Activated T-cell treated with anti-CD3 and anti-CD28 coated beads, Interleukin-2, amount 50 U/mL, for 24 hours (primary cell): Measurements from ENCODE around the gene HAAO.

Source experiments
- DNase-seq: peaks from one replicate; pipeline ENCODE4 v3.0.0-alpha.2; 2020
- H3K27ac Mint-ChIP-seq: 2 replicates; pipeline ENCODE4 v1.8.0; 2020; ENCODE audit warnings: mild to moderate bottlenecking, mixed read lengths
- H3K27me3 Mint-ChIP-seq: 2 replicates; pipeline ENCODE4 v1.8.0; 2020; ENCODE audit warnings: mixed read lengths
- H3K36me3 Mint-ChIP-seq: 2 replicates; pipeline ENCODE4 v1.8.0; 2020; ENCODE audit warnings: low read depth, mixed read lengths
- H3K4me1 Mint-ChIP-seq: 2 replicates; pipeline ENCODE4 v1.8.0; 2020; ENCODE audit warnings: low read depth, mixed read lengths
- H3K4me3 Mint-ChIP-seq: 2 replicates; pipeline ENCODE4 v1.8.0; 2020; ENCODE audit warnings: mild to moderate bottlenecking, moderate library complexity, mixed read lengths
- H3K9me3 Mint-ChIP-seq: 2 replicates; pipeline ENCODE4 v1.8.0; 2020; ENCODE audit warnings: mixed read lengths

The HAAO gene

DNA sequence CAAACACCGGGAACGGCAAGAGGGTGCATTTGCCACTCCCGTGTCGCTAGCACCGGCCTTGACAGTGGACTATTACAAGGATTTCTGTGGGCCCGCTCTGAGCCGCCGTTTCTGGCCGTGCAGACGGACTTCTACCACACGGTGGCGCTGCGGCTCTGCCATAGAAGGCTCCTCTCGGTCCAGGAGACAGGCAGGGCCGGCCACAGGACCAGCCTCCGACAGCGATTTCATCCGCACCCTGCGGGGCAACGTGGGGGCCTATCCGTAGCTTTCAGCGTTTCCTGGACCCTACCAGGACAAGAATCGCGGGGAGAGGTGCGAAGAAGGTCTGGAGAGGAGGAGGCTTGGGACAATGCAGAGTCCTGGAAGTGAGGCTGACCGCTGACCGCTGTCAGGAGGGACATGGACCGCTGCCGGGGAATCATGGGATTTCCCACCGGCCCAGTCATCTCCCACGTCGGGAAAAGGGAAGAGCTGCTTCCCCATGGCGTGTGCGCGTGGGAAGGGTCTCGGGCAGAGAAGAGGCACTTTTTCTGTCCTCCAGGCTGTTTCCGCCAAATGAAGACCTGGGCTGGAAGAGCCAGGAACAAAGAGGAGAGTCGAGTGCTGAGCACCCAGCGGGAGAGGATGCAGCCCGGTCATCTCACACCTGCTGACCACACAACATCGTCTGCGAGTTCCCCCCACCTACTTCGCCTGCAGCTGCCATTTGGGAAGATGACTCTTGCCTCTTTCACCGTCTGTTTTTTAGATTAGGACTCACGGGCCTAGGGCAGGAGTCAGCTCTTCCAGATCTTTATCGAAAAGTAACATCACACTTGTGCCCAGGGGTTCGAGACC, 35.5 kb upstream of the HAAO start:
- DNase-seq, result peak; percentile 89
- H3K4me1 Mint-ChIP-seq, result peaks cover 18% of the 10 kb centered on the region
- no peaks in the 10 kb centered on the region for H3K36me3 Mint-ChIP-seq
- H3K9me3 Mint-ChIP-seq, result no peaks in the 10 kb centered on the region
- H3K4me3 Mint-ChIP-seq, result peak overlapping the region; percentile 53
- peaks cover 7% of the 10 kb centered on the region for H3K27me3 Mint-ChIP-seq
- no peak overlapping the region for H3K27ac Mint-ChIP-seq

DNA sequence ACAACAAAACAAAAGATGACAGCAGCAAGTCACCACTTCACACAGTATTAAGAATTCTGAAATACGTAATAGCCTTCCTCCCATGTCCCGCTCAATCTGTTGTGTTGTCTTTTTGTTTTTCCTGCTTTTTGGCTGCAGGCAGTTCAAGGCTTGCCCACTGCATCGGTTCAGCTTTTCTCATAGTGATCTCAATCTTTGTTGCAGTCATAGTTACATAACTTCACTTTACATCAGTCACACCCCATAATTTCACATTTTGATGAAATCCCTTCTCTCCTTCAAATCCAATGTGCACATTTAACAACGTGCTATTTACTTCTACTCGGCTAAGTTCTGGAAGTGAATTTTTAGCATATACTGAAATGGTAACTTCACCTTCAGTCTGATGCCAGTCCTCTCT, 33.8 kb upstream of the HAAO start:
- peaks cover 18% of the 10 kb centered on the region for H3K4me1 Mint-ChIP-seq
- peaks cover 7% of the 10 kb centered on the region for H3K27me3 Mint-ChIP-seq
- no peaks in the 10 kb centered on the region for H3K36me3 Mint-ChIP-seq
- no peak overlapping the region for H3K4me3 Mint-ChIP-seq
- DNase-seq, result no peak
- no peak overlapping the region for H3K27ac Mint-ChIP-seq
- H3K9me3 Mint-ChIP-seq, result no peaks in the 10 kb centered on the region

DNA sequence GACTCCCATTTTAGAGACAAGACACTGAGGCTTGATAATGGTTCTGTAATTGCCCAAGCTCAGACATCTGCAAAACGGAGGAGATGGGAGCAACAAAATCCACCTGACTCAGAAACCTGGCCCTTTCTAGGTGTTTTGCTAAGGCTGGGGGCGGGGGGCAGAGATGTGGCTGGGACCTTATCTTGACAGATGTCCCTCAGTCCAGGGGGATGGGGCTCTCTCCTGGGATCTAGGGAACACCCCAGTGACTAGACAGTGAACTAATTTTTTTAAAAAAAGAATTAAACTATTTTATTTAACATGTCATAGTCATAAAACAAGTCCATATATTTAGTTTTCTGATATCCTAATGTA, 32.0 kb upstream of the HAAO start:
- Mint-ChIP-seq H3K27ac (no peak overlapping the region), H3K9me3 (no peaks in the 10 kb centered on the region), H3K4me3 (no peak overlapping the region), H3K4me1 (peaks cover 18% of the 10 kb centered on the region), H3K27me3 (peaks cover 7% of the 10 kb centered on the region), H3K36me3 (no peaks in the 10 kb centered on the region)
- no peak for DNase-seq

DNA sequence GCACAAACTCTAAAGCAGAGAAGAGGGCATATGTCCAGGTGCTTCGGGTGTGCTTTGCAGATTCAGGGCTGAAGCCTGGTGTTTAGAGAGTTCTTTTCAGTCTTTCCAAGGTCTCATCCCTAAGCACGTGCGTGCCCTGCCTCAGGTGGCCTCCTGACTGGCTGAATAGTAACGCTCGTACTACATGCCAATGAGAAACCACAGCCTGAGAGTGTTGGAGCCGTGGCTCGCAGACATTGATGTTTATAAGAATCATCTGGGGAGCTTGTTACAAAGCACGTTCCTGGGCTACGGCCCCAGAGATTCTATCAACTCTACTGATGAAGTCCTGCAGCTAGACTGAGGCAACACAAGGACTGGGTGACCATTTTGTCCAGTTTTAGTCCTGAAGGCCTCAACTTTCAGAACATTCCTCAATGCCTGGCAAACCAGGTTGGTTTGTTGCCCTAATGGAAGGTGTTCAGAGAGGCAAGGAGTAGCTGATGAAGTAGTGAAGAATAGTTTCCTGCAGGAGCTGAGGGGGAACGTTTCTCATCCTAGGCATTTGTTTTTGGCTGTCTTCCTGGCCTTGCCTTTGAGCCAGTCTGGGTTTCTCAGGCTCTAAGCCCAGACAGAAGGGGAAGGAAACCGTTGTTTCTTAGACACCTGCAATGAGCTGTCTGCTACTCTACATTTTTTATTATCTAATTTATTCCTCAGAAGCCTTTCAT, 31.5 kb upstream of the HAAO start:
- H3K27ac Mint-ChIP-seq, result no peak overlapping the region
- peaks cover 17% of the 10 kb centered on the region for H3K4me1 Mint-ChIP-seq
- peaks cover 7% of the 10 kb centered on the region for H3K27me3 Mint-ChIP-seq
- DNase-seq, result no peak
- no peaks in the 10 kb centered on the region for H3K36me3 Mint-ChIP-seq
- H3K9me3 Mint-ChIP-seq, result no peaks in the 10 kb centered on the region
- no peak overlapping the region for H3K4me3 Mint-ChIP-seq

DNA sequence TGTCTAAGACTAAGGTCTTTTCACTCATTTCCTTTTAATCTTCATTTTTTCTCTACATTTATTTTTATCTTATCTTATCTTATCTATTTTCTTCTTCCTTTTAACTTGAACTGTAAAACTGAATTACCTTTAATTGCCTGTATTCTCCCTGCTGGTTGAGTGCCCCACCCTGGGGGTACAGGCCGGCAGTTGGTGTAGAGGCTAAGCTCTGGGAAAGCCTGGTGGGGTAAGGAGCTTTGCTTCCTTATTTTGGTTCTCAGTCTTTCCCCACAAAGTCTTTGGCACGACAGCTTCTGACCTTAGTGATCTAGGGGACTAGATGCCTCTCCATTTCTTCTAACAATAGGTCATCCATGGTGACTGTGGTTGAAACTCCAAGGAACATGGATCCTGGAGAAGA, 26.8 kb upstream of the HAAO start:
- Mint-ChIP-seq H3K27ac (no peak overlapping the region), H3K4me3 (no peak overlapping the region), H3K36me3 (no peaks in the 10 kb centered on the region), H3K9me3 (no peaks in the 10 kb centered on the region), H3K27me3 (no peaks in the 10 kb centered on the region), H3K4me1 (no peaks in the 10 kb centered on the region)
- DNase-seq, result no peak

DNA sequence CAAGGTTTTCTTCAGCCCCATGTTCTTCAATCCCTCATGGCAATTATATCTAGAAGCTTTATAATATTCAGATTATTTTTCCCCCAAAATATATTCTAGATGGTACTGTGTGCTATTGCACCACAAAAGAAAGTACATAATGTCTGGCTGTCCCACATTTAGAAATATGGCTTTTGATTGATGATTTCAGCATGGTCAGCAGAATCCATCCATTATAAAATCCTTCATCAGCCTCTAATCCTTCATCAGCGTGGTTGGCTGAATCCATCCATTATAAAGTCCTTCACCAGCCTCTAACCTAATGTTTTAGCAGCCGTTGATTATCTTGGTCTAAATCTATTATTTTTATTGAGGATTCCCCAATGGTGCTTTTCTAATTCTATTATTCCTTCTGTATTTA, 23.3 kb upstream of the HAAO start:
- no peak for DNase-seq
- H3K4me1 Mint-ChIP-seq, result peaks cover 9% of the 10 kb centered on the region
- H3K27me3 Mint-ChIP-seq, result no peaks in the 10 kb centered on the region
- no peaks in the 10 kb centered on the region for H3K36me3 Mint-ChIP-seq
- H3K9me3 Mint-ChIP-seq, result no peaks in the 10 kb centered on the region
- no peak overlapping the region for H3K4me3 Mint-ChIP-seq
- no peak overlapping the region for H3K27ac Mint-ChIP-seq

DNA sequence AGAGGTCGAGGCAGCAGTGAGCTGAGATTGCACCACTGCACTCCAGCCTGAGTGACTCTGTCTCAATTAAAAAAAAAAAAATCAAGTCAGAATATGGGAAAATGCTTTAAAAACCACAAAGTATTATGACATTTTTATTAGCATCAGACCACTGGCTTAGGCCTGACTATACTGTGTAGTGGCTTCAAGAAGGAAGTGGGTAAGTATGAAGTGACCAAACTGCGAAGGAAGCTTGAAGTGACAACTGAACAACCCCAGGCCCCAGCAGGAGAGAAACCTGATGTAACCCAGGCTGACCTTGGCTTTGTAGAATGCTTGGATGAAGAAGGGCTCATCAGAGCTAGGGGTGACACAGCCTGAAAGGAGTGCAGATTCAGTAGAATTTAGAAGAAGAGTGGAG, 21.4 kb upstream of the HAAO start:
- Mint-ChIP-seq H3K27me3 (no peaks in the 10 kb centered on the region), H3K4me3 (no peak overlapping the region), H3K36me3 (no peaks in the 10 kb centered on the region), H3K4me1 (peaks cover 20% of the 10 kb centered on the region), H3K9me3 (no peaks in the 10 kb centered on the region), H3K27ac (no peak overlapping the region)
- DNase-seq, result no peak

DNA sequence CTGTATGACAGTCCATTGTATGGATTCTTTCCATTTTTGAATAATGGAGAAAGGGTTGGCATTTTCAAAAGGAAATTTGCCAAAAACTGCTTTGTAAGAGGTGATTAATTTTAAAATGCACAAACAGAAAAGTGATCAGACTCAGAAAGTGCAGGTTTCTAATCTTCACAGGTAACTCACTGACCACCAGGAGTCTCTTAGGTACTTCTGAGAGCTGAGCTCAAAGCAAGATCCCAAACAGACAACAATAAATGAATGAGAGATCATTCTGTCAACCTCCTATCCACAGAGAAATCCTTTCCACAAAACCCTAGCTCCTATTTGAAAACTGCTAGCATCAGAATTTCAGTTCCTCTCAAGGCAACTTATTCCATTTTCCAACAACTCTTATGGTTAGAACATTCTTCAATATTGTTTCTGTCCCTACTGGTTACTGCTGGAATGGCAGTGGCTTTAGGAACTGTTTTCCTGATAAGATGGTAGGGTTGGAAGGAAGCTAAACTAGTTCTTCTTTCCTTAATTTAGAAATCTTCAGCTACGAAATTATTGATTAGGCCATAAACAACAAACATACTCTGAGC, 20.6 kb upstream of the HAAO start:
- Mint-ChIP-seq H3K27me3 (no peaks in the 10 kb centered on the region), H3K9me3 (no peaks in the 10 kb centered on the region), H3K36me3 (no peaks in the 10 kb centered on the region), H3K4me1 (peaks cover 20% of the 10 kb centered on the region), H3K4me3 (no peak overlapping the region), H3K27ac (no peak overlapping the region)
- no peak for DNase-seq

DNA sequence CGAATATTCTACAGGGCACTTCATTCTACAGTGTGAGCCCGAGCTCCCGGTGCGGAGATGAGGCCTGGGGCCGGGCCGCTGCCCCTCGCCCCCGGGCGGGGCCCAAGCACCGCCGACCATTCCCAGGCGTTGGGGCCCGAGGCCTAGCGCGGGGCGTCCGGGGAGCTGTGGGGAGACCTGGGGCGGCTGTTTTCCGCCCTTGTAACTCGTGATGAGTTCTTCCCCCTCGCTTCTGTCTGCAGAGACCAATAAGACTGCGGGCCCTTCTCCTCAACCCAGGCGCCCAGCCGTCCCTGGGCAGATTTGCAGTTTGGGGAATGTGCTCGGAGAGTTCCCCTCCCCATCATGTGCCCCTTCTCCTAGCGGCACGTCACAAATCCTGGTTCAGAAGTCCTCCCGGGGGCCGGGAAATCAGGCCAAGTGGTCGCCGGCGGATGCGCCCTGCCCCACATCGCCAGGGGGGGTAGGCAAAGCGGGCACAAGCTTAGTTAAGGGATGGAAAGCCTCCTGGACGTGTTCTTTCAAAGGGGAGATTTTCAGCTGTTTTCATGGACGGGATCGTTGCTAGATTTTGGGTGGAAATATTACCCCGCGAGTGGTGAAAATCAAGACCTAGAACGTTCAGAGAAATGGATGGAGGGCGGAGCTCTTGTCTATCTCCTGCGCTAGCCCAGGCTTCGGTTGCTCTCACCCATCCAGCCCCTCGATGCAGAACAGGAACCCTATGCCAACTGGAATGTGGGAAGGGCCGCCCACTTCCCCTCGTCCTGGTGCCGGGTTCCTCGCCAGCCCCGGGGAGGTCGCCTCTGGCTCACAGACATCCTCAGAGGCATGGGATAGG, 18.8 kb upstream of the HAAO start:
- Mint-ChIP-seq H3K9me3 (no peaks in the 10 kb centered on the region), H3K4me3 (peak overlapping the region; percentile 85), H3K27me3 (no peaks in the 10 kb centered on the region), H3K4me1 (peaks cover 20% of the 10 kb centered on the region), H3K36me3 (no peaks in the 10 kb centered on the region), H3K27ac (peak overlapping the region; percentile 96)
- no peak for DNase-seq

DNA sequence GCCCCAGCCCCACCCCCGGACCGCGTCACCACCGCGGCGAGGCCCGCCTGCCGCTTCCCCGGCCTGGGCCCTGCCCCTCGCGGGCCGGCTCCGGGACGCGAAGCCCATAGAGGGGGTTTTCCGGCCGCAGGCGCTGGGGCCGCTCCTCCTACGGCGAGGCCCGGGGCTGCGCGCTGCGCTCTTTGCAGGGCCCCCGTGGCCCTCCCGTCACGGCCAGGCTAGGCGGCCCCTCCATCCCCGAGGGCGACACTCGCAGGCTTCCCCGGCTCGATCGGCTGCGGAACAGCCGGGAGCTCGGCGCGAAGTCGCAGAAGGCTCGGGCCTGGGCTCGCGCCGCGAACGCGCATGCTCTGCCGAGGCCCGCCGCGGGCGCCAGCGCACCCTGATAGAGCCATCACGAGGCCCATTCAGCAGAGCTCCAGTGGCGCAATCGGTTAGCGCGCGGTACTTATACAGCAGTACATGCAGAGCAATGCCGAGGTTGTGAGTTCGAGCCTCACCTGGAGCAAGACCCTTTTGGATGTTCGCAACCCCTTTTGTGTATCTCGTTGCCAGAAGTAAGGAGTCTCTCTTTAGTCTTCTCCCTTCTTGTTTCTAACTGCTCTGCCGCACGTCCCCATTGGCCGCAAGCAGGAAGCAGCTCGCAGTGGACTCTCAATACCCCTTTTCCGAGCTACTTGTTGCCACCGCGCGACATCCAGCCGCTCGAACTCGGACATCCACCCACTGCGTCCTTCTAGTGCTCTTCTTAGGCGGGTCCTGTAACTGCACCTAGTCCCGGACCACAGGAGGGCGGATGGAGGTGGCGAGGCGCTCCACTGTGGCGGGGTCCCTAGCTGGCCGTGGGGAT, 18.0 kb upstream of the HAAO start:
- H3K27me3 Mint-ChIP-seq, result no peaks in the 10 kb centered on the region
- DNase-seq, result peak; percentile 99
- peak overlapping the region; percentile 85 for H3K4me3 Mint-ChIP-seq
- no peaks in the 10 kb centered on the region for H3K36me3 Mint-ChIP-seq
- peak overlapping the region; percentile 96 for H3K27ac Mint-ChIP-seq
- H3K4me1 Mint-ChIP-seq, result peaks cover 20% of the 10 kb centered on the region
- no peaks in the 10 kb centered on the region for H3K9me3 Mint-ChIP-seq

DNA sequence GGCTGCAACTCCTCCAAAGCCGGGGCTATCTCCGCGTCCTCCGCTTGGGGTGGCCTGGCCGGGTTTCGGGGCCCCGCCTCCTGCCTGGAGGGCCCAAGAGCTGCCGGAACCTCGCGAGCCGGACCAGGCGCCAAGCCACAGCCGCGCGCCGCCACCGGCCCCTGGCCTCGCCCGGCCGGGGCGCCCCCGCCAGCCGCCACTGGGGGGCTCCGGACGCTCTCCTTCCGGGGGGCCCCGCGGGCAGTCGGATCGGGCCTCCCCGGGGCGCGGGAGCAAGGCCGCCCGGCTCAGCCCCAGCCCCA, 17.4 kb upstream of the HAAO start:
- peaks cover 20% of the 10 kb centered on the region for H3K4me1 Mint-ChIP-seq

DNA sequence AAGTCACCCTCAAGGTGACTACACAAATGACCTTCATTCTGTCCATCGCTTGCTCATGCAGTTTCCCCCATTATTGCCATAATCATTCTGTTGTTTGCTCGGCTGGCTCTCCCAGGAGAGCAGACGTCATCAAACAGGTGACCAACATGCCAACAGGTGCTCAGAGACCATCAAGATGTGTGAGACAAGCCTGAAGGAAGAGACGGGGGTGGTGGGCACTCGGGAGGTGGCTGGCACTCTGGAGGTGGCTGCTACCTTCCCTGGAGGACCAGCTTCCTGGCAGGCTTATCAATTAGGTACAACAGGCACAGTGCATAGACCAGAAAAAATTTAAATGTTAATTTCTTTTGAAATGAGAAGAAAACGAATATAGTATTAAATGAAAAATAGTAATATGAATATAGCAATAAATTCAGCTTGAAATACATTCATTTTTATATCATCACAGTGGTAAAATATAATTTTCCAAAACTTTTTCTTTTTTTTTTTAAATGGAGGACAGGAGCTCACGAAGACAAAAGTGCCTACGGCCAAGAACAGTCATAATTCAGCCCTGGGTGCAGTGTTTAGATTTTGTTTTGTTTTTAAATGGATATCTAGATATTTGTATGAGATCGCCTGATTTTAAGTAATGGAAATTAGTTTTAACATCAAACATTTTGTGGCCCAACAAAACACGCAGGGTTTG, 16.9 kb upstream of the HAAO start:
- no peaks in the 10 kb centered on the region for H3K27me3 Mint-ChIP-seq
- no peaks in the 10 kb centered on the region for H3K36me3 Mint-ChIP-seq
- peak overlapping the region; percentile 91 for H3K27ac Mint-ChIP-seq
- no peak for DNase-seq
- peak overlapping the region; percentile 76 for H3K4me3 Mint-ChIP-seq
- H3K9me3 Mint-ChIP-seq, result no peaks in the 10 kb centered on the region
- H3K4me1 Mint-ChIP-seq, result peaks cover 20% of the 10 kb centered on the region

More for the DNA sequence above, 17.4 kb upstream of the HAAO start:
- Mint-ChIP-seq H3K27ac (peak overlapping the region; percentile 91), H3K9me3 (no peaks in the 10 kb centered on the region), H3K36me3 (no peaks in the 10 kb centered on the region), H3K27me3 (no peaks in the 10 kb centered on the region), H3K4me3 (peak overlapping the region; percentile 76)
- no peak for DNase-seq

DNA sequence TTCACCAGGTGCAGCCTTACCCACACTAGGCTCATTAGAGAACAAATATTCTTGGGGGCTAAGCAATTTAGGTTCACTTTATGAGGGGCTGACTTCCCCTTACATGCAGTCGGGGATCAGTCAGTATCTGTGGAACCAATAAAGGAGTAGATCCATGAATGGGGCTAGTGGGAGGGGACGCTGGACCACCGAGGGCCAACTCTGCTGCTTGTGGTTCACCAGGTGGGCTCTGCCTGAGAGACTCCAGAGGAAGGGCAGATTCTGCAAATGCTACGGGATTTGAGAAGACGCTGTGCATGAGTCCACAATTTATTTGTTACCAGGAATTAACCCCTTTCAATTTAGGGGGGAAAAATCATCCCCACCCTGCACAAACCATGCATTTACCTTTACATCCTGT, 15.9 kb upstream of the HAAO start:
- Mint-ChIP-seq H3K27me3 (no peaks in the 10 kb centered on the region), H3K27ac (no peak overlapping the region), H3K36me3 (no peaks in the 10 kb centered on the region), H3K9me3 (no peaks in the 10 kb centered on the region), H3K4me3 (no peak overlapping the region), H3K4me1 (peaks cover 20% of the 10 kb centered on the region)
- no peak for DNase-seq
